HG03354 (cell line): ENCODE measurements around the gene HEMGN.

ENCODE experiments used
- ATAC-seq: cut with Tn5 transposase; IDR thresholded peaks from one replicate; pipeline ENCODE4 v1.9.1; 2021; ENCODE audit warnings: mild to moderate bottlenecking; ENCODE audit not compliant: unreplicated experiment, poor library complexity, severe bottlenecking

Gene HEMGN

DNA sequence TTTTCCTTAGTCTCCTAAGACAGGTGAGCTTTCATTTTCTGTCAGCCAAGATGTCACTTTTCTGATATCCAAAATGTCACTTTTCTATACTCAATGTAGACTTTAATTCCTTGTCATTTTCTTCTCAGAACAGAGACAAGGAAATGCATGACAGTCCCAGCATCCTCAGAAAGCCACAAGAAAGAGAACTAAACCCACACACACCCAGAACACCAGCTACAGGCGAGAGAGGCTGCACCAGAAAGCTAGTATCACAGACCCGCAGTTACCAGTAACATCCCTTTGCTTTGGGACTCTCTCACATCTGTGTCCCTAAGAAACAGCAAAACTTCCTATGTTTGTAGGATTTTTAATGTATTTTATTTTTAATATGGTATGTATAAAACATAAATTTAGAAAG, 32.7 kb downstream of the HEMGN start:
- ATAC-seq = no peak

DNA sequence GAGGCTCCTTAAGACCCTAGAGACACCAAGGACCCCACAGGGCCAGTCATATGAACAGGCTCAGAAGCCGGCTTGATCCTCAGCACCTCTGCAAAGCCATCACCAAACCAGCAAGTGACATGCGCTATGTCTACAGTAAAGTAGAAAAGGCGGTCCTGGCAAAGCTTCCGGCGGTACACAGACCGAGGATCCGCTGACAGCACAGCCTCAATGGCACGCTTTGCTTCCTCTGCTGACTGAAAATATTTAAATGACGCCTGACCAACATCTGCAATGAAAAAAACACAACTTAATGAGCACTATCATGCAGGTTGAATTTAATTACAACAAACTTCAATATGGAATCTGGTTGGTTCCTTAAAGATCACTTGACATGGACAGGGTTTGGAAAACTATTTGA, 33.2 kb downstream of the HEMGN start:
- ATAC-seq = no peak

DNA sequence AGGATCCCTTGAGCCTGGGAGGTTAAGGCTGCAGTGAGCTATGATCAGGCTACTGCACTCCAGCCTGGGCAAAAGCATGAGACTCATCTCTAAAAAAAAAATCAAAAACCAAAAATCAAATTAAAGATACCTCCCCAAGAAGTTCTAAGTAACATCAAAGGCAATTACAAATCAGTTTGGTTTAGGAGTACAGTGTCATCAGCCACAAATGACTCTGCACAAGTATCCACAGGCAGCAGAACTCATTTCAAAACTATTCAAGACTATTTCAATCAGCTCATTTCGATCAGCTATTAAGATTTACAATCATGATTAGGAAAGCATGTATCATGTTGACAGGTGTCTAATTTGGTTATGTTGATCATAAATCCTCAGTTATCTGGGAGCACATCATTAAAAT, 34.8 kb downstream of the HEMGN start:
- no peak for ATAC-seq

DNA sequence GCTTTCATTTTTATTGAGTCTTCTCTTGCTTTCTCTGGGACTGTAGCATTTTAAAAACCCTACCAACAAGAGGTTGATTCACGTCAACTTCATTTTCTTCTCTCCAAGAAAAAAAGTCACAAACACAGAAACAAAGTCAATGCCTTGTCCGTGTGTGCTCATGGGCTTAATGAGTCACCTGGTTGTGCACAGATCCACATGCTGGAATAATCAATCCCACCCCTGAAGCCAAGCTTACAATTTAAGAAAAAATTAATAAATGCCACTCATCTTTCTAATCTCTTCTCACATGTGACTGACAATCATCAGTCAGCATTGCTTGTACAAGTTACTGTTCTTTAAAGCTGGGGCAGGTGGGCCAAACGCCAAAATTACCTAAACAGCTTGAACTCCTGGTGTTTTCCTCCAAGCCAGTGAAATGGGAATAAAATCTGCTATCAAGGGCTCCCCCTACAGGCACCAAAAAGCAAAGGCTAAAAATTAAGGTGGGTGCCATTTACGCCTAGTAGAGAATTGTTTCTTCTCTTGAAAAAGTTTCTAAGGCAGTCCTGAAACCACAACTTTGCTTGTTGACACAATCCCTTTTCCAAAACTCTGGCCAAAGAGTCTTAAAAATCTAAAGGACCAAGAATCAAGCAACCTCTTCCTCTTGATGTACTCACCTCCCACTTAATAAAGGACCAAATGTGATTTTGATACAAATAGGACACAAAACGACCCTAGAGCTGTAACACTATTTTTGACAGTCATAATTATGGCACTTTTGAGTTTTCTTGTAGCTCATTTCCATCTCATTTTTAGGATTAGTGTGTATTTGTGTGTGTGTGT, 37.0 kb downstream of the HEMGN start:
- no peak for ATAC-seq

DNA sequence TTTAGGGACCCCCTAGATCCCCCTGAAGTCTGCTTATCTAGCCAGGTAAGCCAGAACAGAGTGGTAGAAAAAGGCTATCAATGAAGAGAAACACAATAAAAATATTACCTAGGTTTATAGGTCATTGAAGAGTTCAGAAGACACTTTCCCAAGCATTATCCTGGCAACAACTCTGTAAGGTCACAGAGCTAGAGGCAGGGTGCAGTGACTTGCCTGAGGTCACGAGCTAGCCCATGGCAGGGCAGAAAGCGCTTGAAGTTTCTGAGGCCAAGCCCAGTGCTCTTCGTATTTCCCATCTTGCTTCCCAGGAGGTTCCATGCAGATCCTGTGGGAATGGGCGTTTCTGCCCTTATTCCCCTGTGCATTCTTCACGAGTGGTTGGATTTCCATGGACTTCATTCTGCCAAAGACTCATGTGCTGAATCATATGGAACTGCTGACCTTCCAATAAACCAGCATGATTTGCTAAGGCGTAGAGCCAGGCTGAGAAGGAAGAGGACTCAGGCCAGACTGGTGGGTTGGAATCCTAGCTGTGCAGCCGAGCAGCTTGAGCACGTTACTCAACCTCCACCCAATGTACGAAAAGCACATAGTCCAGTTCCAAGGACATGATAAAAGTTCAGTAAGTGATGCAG, 37.8 kb downstream of the HEMGN start:
- ATAC-seq = no peak

DNA sequence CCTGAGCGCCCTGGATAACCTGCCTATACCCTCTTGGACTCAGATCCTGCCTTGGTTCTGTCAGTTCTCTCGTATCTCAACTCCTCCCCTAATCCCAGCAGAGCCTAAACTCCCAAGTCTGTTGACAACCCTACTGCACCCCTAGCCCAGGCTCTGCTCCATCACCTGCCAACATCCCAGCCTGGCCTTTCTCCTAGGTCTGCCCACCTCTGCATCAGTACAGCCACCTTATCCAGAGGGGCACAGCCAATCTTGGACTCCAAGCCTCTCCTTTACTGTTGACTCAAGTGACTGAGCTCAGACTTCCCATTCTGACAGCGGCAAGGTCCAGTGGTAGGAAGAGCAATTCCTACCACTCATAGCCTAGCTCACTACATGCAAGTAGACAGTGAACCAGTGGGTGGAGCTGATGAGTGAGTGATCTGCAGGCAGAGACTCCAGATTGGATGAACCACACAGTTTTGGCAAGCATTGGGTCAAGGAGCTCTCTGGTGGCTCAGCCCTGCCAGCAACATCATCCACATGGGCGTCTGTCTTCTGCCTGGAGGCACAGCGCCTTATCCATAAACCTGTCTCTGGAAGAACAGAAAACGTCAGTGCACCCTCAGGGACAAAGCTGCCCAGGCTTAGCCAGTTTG, 42.2 kb downstream of the HEMGN start:
- no peak for ATAC-seq

DNA sequence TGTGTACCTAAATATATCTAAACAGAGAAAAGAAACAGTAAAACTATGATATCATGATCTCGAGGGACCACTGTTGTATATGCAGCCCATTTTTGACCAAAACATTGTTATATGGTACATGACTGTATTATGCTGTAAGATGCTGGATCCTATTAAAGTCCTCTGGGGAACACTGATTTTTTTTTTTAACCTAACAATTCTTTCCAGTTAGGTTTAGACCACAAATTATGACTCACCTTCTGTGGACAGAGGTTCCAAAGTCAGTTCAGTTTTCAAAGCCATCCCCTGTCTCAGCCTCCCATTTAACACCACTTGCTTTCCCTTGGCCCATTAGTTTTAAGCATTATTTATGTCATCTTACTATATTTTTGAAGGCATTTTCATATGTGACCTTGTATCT, 42.8 kb downstream of the HEMGN start:
- ATAC-seq = no peak

DNA sequence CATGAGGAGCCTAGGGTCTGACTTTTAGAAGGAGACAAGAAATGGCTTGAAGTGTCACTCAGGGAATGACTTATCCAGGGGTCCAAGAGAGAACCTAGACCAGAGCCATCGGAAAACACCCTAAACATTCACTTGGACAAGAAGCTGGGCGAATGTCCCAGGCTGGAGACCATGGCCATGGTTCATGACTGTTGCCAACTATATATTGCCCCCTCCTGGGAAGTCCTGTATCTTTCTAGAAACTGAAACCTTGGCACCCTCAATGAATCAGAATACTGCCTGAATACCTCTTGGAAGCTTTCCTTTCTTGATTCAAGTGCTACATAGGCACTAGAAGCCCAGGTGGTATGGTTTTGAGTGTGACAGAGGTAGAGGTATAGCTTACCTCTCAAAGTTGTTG, 45.6 kb downstream of the HEMGN start:
- no peak for ATAC-seq

DNA sequence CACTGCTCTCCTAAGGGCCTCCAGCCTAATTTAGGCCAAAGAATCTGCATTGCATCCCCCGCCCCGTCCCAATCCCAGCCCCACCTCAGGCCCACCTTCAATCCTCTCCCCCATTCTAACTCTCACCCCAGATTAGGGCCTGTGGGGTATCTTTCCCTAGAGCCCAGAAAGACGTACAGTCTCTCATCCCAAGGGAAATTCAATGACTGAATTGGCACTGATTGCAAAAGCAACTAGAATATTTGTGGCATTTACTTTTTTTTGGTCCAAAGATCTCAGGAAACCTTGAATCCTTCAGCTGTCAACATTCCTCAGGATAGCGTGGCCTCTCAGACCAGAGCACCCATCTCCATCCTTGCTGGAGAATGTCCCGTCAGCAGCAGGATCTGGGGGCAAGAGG, 46.2 kb downstream of the HEMGN start:
- ATAC-seq = no peak

DNA sequence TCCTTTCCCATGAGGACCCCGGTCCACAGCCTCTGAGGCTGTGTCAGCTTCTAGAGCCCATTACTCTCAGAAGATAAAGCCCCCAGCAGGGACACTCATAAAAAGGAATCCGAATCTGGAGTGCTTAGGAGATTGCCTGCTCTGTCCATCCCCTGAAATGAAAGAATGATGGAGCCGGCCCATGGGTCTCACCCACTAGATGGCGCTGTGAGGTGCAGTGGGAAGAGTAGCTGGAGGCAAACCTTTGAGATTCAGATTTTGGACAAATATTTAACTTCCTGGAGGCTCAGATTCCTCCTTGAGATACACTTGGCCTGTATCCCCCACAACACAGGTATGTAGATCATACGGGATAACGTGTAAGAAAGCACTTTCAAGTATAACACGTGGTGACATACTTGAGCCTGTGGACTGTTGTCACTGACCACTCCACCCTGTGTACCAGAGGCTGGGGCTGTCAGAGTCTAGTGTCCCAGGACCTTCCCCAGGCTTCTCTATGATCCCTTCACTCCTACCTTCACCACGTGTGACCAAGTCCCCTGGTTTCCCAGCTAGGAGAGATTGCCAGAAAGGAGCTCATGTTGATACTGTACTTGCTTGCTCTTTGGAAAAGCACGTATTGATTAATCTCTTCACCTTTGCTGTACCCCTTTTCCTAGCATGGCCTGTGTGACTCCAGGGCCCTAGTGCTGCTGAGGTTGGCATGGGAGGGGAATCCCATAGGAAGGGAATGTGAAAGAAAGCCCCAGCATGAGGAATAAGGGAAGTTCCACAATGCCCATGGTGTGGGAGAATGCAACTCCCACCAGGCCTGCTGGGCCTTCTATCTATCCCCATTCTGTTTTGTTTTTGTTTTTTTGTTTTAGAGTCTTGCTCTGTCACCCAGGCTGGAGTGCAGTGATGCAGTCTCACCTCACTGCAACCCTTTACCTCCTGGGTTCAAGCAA, 47.8 kb downstream of the HEMGN start:
- ATAC-seq = no peak

DNA sequence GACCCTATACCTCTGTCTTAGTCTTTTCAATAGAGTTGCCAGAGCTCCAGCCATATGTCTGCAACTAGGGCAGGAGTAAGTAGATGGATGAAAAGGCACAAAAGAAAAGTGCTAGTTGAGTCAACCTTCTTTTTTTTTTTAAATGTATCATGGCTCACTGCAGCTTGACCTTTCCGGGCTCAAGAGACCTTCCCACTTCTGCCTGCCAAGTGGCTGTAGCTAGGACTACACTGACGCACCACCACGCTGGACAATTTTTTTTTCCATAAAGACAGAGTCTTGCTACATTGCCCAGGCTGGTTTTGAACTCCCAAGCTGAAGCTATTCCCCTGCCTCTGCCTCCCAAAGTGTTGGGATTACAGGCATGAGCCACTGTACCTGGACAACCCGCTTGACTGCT, 57.6 kb downstream of the HEMGN start:
- ATAC-seq = no peak
